ENCODE measurements around the gene TLR8. TPM values are rescaled to one million over a fixed set of nuclear protein-coding genes. Genes with fewer than 3 reads are reported as not detected.

Gene TLR8
- total and polyA plus RNA-seq, 4 donors, result 0.91 to 27.1 (median 5.9) TPM

DNA sequence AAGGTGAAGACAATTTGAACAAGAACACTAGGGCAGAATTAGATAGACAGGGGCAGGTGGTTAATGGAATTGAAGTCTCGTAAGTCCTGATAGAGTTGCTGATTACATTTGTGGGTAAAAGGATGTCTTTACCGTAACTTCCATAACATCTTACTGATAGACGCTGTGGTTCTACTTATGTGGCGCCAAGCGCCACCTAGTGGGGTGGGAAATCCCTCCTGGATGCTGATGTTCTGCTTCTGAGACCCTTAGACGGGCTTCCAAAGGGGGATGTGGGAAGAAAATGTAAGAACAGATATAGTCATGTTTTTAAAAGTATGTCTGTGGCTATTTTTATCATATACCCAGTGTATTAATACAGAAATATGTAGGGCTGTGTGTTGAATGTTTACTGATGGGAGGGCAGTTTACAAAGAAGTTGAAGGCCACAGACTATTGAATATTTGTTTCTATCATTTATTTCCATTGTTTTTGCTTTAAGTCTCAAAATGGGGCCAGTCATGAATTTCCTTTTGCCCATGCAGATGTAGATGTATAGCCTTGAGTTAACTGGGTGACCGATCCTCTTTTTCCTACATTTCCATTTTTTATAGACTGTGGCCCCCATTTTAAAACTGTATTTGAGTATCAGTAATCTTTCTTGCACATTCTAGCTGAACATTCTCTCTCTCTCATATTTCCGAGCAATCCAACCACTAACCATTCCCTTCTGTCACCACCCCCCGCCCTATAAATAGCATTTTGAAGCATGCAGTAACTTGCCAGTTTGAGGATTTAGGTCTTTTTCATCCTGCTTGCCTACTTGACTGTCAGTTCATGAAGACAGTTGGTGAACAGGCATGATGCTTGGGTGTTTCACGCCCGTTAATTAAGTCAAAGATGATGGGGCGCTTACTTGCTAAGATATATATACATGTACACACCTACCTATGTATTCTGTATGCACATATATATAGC, 12.1 kb upstream of the TLR8 start:
- ATAC-seq (ENCODE audit: insufficient read depth, low FRiP score), result no peak

DNA sequence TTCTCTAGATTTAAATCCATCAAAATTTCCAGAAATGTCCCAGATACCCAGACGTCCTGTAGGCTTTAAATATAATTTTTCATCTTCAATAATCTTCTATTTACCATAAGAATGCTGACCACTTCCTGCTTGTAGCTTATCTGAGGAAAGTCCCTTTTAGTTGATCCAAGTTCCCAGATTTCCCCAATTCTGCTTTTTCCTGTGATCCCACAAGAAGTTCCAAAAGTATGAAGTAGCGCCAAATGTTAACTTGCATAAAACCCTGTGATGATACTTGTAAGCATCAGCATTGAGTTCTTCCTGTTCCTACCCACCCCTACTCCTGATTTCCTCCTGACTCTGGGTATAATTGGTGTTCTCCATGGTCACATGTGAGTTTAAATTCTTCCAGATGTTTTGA, 10.6 kb upstream of the TLR8 start:
- no peak for ATAC-seq (ENCODE audit: insufficient read depth, low FRiP score)
- Histone ChIP-seq H3K4me3 (no peak overlapping the region), H3K27me3 (ENCODE audit: control insufficient read depth in 3 of 3, insufficient read depth in 3 of 3, low read length in 2 of 3) (peaks cover 0 to 18% (median 9%) of the 10 kb centered on the region in 3 donors), H3K9ac (ENCODE audit: insufficient read depth in 1 of 2, low read length in 2 of 2) (no peak overlapping the region), H3K4me1 (ENCODE audit: control insufficient read depth in 5 of 5, insufficient read depth in 5 of 5, low read length in 5 of 5) (no peaks in the 10 kb centered on the region), H3K36me3 (ENCODE audit: control insufficient read depth in 4 of 4, insufficient read depth in 4 of 4, low read length in 4 of 4) (no peaks in the 10 kb centered on the region), H3K9me3 (ENCODE audit: control insufficient read depth in 4 of 4, insufficient read depth in 3 of 4, low read length in 3 of 4) (no peaks in the 10 kb centered on the region), H3K27ac (ENCODE audit: low read depth in 1 of 2, low read length in 1 of 2) (no peak overlapping the region)
- no peak for DNase-seq
- TF ChIP-seq, protein P1, sequence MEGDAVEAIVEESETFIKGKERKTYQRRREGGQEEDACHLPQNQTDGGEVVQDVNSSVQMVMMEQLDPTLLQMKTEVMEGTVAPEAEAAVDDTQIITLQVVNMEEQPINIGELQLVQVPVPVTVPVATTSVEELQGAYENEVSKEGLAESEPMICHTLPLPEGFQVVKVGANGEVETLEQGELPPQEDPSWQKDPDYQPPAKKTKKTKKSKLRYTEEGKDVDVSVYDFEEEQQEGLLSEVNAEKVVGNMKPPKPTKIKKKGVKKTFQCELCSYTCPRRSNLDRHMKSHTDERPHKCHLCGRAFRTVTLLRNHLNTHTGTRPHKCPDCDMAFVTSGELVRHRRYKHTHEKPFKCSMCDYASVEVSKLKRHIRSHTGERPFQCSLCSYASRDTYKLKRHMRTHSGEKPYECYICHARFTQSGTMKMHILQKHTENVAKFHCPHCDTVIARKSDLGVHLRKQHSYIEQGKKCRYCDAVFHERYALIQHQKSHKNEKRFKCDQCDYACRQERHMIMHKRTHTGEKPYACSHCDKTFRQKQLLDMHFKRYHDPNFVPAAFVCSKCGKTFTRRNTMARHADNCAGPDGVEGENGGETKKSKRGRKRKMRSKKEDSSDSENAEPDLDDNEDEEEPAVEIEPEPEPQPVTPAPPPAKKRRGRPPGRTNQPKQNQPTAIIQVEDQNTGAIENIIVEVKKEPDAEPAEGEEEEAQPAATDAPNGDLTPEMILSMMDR (IDR thresholded peaks at IDR 0.05; ENCODE audit: control extremely low read depth, extremely low read depth), result no peak
- WGBS, 2 donors, result 46 to 62% methylated on average over 2 of the region's 2 CpGs

More for the DNA sequence above, 12.1 kb upstream of the TLR8 start:
- no peak overlapping the region for H3K9ac ChIP-seq (ENCODE audit: insufficient read depth in 1 of 2, low read length in 2 of 2)
- H3K36me3 ChIP-seq (ENCODE audit: control insufficient read depth in 4 of 4, insufficient read depth in 4 of 4, low read length in 4 of 4), result no peaks in the 10 kb centered on the region
- H3K9me3 ChIP-seq (ENCODE audit: control insufficient read depth in 4 of 4, insufficient read depth in 3 of 4, low read length in 3 of 4), result no peaks in the 10 kb centered on the region
- peak; percentile 24 to 71 (median 55) for DNase-seq
- H3K4me1 ChIP-seq (ENCODE audit: control insufficient read depth in 5 of 5, insufficient read depth in 5 of 5, low read length in 5 of 5), result no peaks in the 10 kb centered on the region
- TF ChIP-seq, protein P1 (IDR thresholded peaks at IDR 0.05; ENCODE audit: control extremely low read depth, extremely low read depth), result peak; percentile 39
- no peak overlapping the region for H3K27ac ChIP-seq (ENCODE audit: low read depth in 1 of 2, low read length in 1 of 2)
- H3K27me3 ChIP-seq (ENCODE audit: control insufficient read depth in 3 of 3, insufficient read depth in 3 of 3, low read length in 2 of 3), result peaks cover 0 to 15% (median 9%) of the 10 kb centered on the region in 3 donors
- 50 to 52% methylated on average over 12 of the region's 12 CpGs for WGBS, 2 donors
- no peak overlapping the region for H3K4me3 ChIP-seq

DNA sequence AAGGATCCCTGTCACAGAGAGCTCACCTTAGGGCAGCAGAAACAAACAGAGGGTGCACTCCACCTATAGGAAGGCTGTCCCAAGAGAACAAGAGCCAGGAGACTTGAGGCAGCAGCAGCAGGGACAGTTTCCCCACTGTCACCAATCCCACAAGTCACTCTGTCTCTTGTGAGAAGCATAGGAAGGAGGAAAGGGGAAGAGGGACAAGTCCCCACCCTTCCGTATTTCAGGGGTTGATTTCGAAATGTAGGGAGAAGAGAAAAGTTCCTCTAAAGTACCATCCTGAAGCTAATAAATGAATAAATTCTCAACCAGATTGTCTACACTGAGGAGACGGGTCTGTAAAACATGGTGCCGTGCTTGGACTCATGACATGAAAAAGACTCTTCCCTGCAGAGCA, 9.5 kb upstream of the TLR8 start:
- ATAC-seq (ENCODE audit: insufficient read depth, low FRiP score) (no peak), DNase-seq (no peak)
- Histone ChIP-seq H3K27me3 (ENCODE audit: control insufficient read depth in 3 of 3, insufficient read depth in 3 of 3, low read length in 2 of 3) (peaks cover 0 to 14% (median 9%) of the 10 kb centered on the region in 3 donors), H3K9ac (ENCODE audit: insufficient read depth in 1 of 2, low read length in 2 of 2) (no peak overlapping the region), H3K27ac (ENCODE audit: low read depth in 1 of 2, low read length in 1 of 2) (no peak overlapping the region), H3K9me3 (ENCODE audit: control insufficient read depth in 4 of 4, insufficient read depth in 3 of 4, low read length in 3 of 4) (no peaks in the 10 kb centered on the region), H3K36me3 (ENCODE audit: control insufficient read depth in 4 of 4, insufficient read depth in 4 of 4, low read length in 4 of 4) (no peaks in the 10 kb centered on the region), H3K4me3 (no peak overlapping the region), H3K4me1 (ENCODE audit: control insufficient read depth in 5 of 5, insufficient read depth in 5 of 5, low read length in 5 of 5) (no peaks in the 10 kb centered on the region)
- TF ChIP-seq, protein P1 (IDR thresholded peaks at IDR 0.05; ENCODE audit: control extremely low read depth, extremely low read depth), result no peak
- 36 to 72% methylated on average over 4 of the region's 4 CpGs for WGBS, 2 donors
